RPMI8226 (cell line): ENCODE measurements around the gene GPATCH3.
"Not testable (repeated sequence)": the region's sequence is repeated elsewhere in the genome, so short reads cannot be mapped to it uniquely, and the experiment has no call there.

Experiments used
- DNase-seq: peaks from one replicate; pipeline ENCODE4 v3.0.0-alpha.2; 2015

The GPATCH3 gene

GRCh38 chr1:26863685-26864077, 36.6 kb downstream of the GPATCH3 start:
- DNase-seq: no peak

DNA sequence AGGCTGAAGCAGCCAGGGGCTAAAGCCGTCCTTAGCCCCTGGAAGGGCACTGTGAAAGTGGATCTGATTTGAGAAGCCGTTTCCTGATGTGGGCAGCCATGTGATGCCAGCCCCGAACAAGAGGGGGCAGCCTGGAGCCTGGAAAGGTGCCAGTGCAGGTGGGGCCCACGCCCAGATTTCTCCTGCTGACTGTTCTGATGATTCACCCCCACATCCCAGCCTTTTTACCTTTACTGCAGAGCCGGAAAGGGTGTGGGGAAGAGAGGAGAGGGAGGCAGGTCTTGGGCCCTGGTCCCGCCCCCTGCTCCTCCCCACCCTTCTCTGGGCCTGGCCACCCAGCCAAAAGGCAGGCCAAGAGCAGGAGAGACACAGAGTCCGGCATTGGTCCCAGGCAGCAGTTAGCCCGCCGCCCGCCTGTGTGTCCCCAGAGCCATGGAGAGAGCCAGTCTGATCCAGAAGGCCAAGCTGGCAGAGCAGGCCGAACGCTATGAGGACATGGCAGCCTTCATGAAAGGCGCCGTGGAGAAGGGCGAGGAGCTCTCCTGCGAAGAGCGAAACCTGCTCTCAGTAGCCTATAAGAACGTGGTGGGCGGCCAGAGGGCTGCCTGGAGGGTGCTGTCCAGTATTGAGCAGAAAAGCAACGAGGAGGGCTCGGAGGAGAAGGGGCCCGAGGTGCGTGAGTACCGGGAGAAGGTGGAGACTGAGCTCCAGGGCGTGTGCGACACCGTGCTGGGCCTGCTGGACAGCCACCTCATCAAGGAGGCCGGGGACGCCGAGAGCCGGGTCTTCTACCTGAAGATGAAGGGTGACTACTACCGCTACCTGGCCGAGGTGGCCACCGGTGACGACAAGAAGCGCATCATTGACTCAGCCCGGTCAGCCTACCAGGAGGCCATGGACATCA, 37.2 kb downstream of the GPATCH3 start, which contains the start of gene SFN:
TSS of gene SFN (plus strand) at position 369 of the 904 bp plus-strand sequence. CDS start at position 433, 64 bp downstream.
- DNase-seq: peak; percentile 97

DNA sequence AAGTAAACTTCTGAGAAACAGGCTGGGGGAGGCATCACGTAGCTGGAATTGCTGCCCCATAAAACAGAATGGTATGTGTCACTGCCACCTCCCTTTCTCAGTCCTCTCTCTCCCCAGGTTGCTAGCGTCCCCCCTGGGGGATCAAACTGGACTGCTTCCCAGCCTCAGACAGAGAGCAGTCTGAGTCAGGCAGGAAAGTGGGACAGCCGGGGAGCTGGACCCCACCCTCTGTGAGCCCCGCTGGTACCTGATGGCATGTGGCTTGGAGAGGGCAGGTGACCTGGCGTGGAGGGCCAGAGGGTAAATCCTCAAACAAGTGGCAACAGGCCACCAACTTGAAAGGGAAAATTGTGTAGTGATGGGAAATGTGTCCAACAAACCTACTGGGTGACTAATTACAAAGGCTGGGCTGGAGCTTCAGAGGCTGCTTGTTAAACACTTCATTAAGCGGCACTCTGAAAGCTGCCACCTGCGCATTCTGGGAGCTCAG, 38.3 kb downstream of the GPATCH3 start:
- no peak for DNase-seq

DNA sequence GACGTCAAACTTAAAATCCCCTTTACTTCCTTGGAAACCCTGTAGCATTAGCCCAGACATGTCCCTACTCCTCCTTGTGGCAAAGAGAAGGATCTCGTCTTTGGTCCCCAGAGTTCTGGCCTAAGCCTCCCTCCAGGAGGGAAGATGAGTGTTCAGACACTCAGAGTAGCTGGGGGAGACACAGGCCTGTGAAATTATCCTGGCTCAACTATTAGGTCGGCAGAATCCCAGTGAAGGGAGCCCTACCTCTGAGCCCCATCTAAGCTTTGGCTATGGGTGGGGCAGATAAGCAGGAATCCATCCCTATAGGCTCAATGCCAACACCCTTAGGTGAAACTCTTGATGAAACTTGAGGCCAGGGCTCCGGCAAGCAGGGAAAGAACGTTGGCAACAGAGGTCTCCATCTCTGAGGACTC, 39.0 kb downstream of the GPATCH3 start:
- DNase-seq: no peak

- no peak for DNase-seq
These were observed 41.2 kb downstream of the GPATCH3 start for GRCh38 chr1:26858891-26859640.

DNA sequence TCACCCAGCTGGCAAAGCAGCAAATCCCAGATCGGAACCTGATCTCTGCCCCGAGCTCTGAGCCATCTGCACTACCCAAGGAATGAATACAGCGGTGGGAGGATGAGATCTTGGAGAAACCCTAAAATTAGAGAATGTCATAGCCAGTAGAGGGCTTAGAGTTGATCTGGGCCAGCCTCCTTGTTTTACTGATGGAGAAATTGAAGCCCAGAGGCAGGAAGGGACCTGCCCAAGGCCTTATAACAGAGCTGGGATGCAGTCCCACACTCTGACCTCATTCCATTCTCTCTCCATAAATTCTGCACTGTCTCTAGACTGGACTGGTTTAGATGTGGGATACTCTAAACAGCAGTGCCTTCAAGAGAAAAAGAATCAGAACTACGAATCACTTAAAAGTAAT, 42.1 kb downstream of the GPATCH3 start:
- no peak for DNase-seq

DNA sequence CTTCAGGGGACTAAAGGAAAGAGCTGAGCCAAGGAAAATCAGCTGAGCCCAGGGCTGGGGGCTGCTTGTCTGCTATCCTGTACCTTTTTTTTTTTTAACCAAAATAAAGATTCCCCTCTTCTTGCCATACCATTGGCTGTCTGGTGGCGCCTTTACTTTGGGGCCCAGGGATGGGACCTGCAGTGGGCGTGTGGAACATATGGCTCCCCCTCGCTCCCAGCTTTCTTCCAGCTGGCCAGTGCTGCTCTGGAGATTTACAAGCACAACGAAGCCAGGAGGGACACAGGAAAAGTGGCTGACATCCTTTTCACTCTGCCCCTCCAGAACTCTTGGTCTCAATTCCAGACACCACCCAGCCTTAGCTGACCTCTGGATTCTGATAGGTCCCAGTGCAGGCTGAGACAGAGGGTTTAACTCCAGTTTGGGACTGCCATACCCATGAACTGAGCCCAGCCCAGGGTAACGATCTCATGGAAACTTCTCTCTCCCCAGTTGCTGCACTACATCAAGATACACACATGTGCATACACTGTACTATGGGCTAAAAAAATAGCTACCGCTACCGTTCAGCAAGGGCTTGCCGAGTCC, 42.7 kb downstream of the GPATCH3 start:
- DNase-seq: no peak

- no peak for DNase-seq
These were observed 43.4 kb downstream of the GPATCH3 start for GRCh38 chr1:26856604-26857469.

DNA sequence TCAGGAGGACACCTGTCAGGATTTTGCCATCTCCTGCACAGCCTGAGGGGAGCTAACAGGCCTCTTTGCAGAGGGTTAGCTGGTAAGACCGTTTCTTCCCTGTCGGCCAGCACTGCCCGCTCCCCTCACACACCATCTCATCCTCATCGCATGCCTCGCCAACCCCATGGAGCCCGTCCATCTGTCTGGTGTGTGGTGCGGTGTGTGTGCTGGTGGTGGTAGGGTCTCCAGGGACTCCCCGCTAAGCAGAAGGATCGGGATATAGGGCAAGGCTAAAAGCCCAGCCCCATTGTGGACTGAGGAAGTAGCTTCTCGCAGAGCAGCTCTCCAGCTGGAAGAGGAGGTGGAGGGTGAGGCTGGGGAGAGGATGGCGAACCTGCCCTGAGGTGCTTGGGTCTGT, 44.1 kb downstream of the GPATCH3 start:
- no peak for DNase-seq

- no peak for DNase-seq
These were observed 44.6 kb downstream of the GPATCH3 start for GRCh38 chr1:26855636-26856035.

DNA sequence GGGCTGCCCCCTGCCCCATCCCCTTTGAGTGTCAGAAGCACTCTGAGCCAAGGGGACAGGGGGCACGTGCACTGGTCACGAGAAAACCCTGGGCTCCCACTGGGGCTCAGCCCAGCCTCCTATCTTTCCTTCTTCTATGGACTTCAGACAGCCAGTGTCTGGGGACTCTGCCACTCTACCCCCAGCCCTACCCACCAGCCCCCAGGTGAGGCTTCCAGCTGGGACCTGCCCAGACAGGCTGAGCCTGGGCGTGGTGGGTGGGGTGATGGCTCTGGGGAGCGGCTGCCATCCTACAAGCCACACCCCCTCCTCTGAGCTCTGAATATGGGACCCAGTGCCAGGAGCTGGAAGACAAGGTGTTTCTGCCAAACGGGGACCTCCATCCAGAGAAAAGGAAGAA, 45.4 kb downstream of the GPATCH3 start:
- no peak for DNase-seq

DNA sequence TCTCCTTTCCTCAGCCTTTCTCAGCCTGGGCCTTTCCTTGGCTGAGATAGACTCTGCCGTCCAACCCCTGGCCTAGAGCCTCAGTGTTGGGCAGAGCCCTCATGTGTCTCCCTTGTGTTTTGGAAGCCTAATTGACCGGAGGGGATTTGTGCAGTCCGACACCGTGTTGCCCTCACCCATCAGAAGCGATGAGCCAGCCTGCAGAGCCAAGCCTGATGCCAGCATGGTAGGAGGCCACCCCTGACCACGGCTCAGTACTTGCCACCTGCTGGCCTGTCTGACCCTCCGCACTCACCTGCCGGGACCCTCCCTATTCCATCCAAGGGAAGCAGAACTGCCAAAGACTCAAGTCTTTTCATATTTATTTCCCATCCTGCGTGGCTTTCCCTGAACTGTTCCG, 46.7 kb downstream of the GPATCH3 start:
- no peak for DNase-seq

DNA sequence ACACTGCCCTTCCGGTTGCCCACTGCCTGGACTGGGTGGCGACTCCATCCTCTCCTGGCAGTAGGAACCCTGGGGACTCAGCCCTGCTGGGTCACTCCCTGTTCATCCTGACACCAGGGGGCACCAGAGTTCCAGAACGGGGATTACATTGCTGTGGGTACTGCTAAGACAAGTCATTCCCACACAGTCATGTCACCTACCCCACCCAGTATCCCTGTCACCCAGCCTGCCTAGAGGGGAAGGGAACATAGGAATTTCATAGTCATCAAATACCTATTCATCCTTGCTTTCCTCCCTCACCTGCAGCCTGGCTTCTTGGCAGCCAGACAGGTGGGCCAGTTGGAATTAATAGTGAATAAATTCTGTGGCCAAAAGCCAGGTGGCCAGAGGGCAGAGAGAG, 47.1 kb downstream of the GPATCH3 start:
- peak; percentile 86 for DNase-seq

- no peak for DNase-seq
These were observed 47.6 kb downstream of the GPATCH3 start for GRCh38 chr1:26852701-26853100.

DNA sequence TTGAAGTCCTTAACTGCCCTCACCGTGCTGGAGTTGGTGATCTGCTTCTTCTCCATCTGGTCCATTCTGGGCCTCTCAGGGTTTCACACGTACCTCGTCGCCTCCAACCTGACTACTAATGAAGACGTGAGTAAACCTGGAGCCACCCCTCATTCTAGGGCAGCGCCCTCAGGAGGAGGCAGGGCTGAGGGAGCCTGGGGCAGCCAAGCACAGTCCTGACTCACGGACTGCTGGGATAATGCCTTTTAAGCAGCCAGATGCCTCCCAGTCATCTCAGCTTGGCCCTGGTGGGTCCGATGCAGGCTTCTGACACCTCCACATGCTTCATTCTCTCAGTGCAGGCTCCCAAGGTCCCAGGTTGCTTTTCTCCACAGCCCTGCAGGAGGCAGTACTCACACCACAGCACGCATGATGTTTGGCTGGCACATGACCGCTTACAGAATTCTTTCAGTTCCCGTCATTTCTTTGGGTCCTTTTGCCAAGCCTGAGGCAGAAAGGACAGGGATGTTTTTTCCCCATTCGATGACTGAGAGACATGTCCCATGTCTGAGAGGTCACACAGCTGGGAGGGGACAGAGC, 49.1 kb downstream of the GPATCH3 start:
- DNase-seq: no peak

GRCh38 chr1:26848941-26849774, 51.1 kb downstream of the GPATCH3 start:
- DNase-seq: no peak

DNA sequence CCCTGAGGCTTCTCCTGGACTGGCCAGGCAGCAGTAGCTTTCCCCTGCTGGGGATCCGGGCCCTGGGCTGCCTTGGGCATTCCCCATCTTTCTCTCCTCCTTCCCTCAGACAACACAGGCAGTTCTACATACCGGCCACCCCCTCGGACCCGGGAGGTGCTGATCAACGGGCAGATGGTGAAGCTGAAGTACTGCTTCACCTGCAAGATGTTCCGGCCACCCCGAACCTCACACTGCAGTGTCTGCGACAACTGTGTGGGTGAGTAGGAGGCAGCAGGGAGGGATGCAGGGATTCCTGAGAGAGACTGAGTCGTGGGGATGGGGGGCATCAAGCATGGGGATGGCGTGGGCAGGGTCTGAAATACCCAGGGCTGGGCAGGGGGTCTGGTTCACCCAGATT, 51.8 kb downstream of the GPATCH3 start:
- no peak for DNase-seq

- not testable (repeated sequence) for DNase-seq
These were observed 52.4 kb downstream of the GPATCH3 start for GRCh38 chr1:26847826-26848225.

DNA sequence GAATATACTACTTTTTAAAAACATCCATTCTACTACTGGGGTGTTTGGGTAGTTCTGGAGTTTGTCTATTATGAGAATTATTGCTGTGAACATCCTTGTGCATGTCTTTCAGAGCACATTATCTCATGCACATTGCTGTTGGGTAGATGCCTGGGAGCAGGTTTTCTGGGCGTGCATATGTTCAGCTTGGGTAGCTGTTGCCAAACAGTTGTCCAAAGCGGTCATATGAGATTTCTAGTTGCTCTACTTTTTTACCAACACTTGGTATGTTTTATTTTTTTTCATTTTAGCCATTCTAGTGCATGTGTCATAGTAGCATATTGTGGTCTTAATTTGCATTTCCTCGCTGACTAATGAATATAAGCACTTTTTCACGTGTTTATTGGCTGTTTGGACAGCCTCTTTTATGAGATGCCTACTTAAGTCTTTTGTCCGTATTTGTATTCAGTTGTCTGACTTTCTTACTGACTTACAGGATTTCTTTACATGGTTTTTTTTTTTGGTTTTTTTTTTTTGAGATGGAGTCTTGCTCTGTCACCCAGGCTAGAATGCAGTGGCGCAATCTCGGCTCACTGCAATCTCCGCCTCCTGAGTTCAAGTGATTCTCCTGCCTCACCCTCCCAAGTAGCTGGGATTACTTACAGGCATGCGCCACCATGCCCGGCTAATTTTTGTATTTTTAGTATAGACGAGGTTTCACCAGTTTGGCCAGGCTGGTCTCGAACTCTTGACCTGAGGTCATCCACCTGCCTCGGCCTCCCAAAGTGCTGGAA, 55.7 kb downstream of the GPATCH3 start:
- DNase-seq: no peak
